HG03520 (cell line): ENCODE measurements around the gene TYR.
"Not testable (repeated sequence)": the region's sequence is repeated elsewhere in the genome, so short reads cannot be mapped to it uniquely, and the experiment has no call there.

ENCODE experiments used
- ATAC-seq: cut with Tn5 transposase; IDR thresholded peaks from one replicate; pipeline ENCODE4 v1.9.1; 2021; ENCODE audit warnings: mild to moderate bottlenecking, moderate library complexity; ENCODE audit not compliant: unreplicated experiment

The TYR gene

GRCh38 chr11:89342880-89343572 lies 165.4 kb downstream of the TYR start:
- ATAC-seq, result not testable (repeated sequence)
